SK-N-MC (cell line): ENCODE measurements around the gene RNF212B.

Source experiments
- EZH2 ChIP-seq: fragments of 200-600 bp; sonication (generic); IDR thresholded peaks from one replicate; pipeline ENCODE4 v1.6.1; 2017; ENCODE audit warnings: antibody characterized with exemption
- FOXP2 ChIP-seq: optimal IDR thresholded peaks from 2 replicates; pipeline ENCODE3; 2011; ENCODE audit warnings: mild to moderate bottlenecking, moderate library complexity; ENCODE audit not compliant: insufficient read depth; ENCODE audit errors: extremely low read length, control extremely low read depth
- POLR2AphosphoS5 ChIP-seq: IDR thresholded peaks from 2 replicates; pipeline ENCODE4 v1.6.1; 2012; ENCODE audit warnings: mild to moderate bottlenecking, low read depth, low read length, borderline replicate concordance

GRCh38 chr14:23297611-23298277 lies 60.0 kb downstream of the RNF212B start:
- no peak for TF ChIP-seq EZH2
- TF ChIP-seq POLR2AphosphoS5: no peak
- no peak for TF ChIP-seq FOXP2
